Transverse colon (tissue), 4 donors: ENCODE results near the gene C1QL4.

Experiments
- CTCF ChIP-seq, 5 experiments: fragments of 200-600 bp in 3 of 5; fragments of 450-650 bp in 2 of 5; sonication (generic) in 3 of 5; IDR thresholded peaks; 1 replicate in 2 of 5; 2 replicates in 3 of 5; pipeline ENCODE4 v1.5.1; 2016 to 2017; ENCODE audit warnings: antibody characterized with exemption in 5 of 5, inconsistent platforms in 3 of 5, mild to moderate bottlenecking in 2 of 5, moderate library complexity in 1 of 5
- POLR2A ChIP-seq: fragments of 450-650 bp; IDR thresholded peaks from one replicate; pipeline ENCODE4 v1.6.1; 2016; ENCODE audit warnings: antibody characterized with exemption, mild to moderate bottlenecking, moderate library complexity
- POLR2AphosphoS5 ChIP-seq, 3 donors: sonication (generic); formaldehyde crosslinking; IDR thresholded peaks; one replicate each; pipeline ENCODE4 v1.6.1; 2016; ENCODE audit warnings: antibody characterized with exemption in 3 of 3

- TF ChIP-seq POLR2AphosphoS5 (IDR thresholded peaks at IDR 0.05) (no peak), CTCF (IDR thresholded peaks at IDR 0.05) (no peak), POLR2A (no peak)
Observed at GRCh38 chr12:49294804-49295081, 42.2 kb downstream of the C1QL4 start.
